ENCODE results near the gene SORCS2.

- TF ChIP-seq CTCF (optimal IDR thresholded peaks at IDR 0.05 in 1 of 3, IDR thresholded peaks at IDR 0.05 in 1 of 3, conservative IDR thresholded peaks at IDR 0.05 in 1 of 3; ENCODE audit: extremely low read depth in 1 of 3, insufficient read depth in 2 of 3, low read length in 3 of 3) (no peak), EZH2 (IDR thresholded peaks at IDR 0.05; ENCODE audit: low read length) (no peak)
Measured at GRCh38 chr4:7251321-7251720, 59.0 kb downstream of the SORCS2 start.

All from keratinocyte (primary cell).